ENCODE data around the gene PRPSAP2. TPM values are rescaled to one million over a fixed set of nuclear protein-coding genes. Genes with fewer than 3 reads are reported as not detected.

Gene PRPSAP2
- total RNA-seq, 2 donors from 2014 or later, result 19.5 to 23.2 TPM

GRCh38 chr17:18959845-18960240 is 101.9 kb downstream of the PRPSAP2 start:
- Histone ChIP-seq H3K4me1 (peaks cover 0 to 16% of the 10 kb centered on the region in 2 donors), H3K4me3 (no peak overlapping the region), H3K36me3 (no peaks in the 10 kb centered on the region), H3K9me3 (no peaks in the 10 kb centered on the region), H3K27me3 (no peaks in the 10 kb centered on the region), H3K27ac (no peak overlapping the region)
- DNase-seq (ENCODE audit: low spot score), result no peak
- no peak for TF ChIP-seq CTCF (IDR thresholded peaks at IDR 0.05)

GRCh38 chr17:18960241-18960665 is 102.3 kb downstream of the PRPSAP2 start:
- TF ChIP-seq CTCF (IDR thresholded peaks at IDR 0.05), result no peak
- Histone ChIP-seq H3K36me3 (no peaks in the 10 kb centered on the region), H3K27ac (no peak overlapping the region), H3K4me3 (no peak overlapping the region), H3K4me1 (peaks cover 0 to 16% of the 10 kb centered on the region in 2 donors), H3K9me3 (no peaks in the 10 kb centered on the region), H3K27me3 (no peaks in the 10 kb centered on the region)
- DNase-seq (ENCODE audit: low spot score), result no peak

GRCh38 chr17:18960803-18961511 is 103.0 kb downstream of the PRPSAP2 start:
- Histone ChIP-seq H3K4me3 (no peak overlapping the region), H3K4me1 (peaks cover 0 to 16% of the 10 kb centered on the region in 2 donors), H3K9me3 (no peaks in the 10 kb centered on the region), H3K27me3 (no peaks in the 10 kb centered on the region), H3K36me3 (no peaks in the 10 kb centered on the region), H3K27ac (no peak overlapping the region)
- TF ChIP-seq CTCF (IDR thresholded peaks at IDR 0.05), result peak; percentile 88 to 95
- peak; percentile 83 for DNase-seq (ENCODE audit: low spot score)

- peaks cover 0 to 17% of the 10 kb centered on the region in 2 donors for H3K4me1 ChIP-seq
- TF ChIP-seq CTCF (IDR thresholded peaks at IDR 0.05), result no peak
- H3K9me3 ChIP-seq, result no peaks in the 10 kb centered on the region
- H3K27me3 ChIP-seq, result no peaks in the 10 kb centered on the region
- H3K36me3 ChIP-seq, result no peaks in the 10 kb centered on the region
- DNase-seq (ENCODE audit: low spot score), result no peak
- no peak overlapping the region for H3K4me3 ChIP-seq
- peak overlapping the region in 1 of 2 donors; percentile 40 for H3K27ac ChIP-seq
Observed at GRCh38 chr17:18961634-18962493, 103.9 kb downstream of the PRPSAP2 start.

- Histone ChIP-seq H3K27ac (peak overlapping the region in 1 of 2 donors; percentile 40), H3K27me3 (no peaks in the 10 kb centered on the region), H3K36me3 (no peaks in the 10 kb centered on the region), H3K4me1 (peaks cover 0 to 22% of the 10 kb centered on the region in 2 donors), H3K9me3 (no peaks in the 10 kb centered on the region), H3K4me3 (no peak overlapping the region)
- TF ChIP-seq CTCF (IDR thresholded peaks at IDR 0.05), result no peak
- DNase-seq (ENCODE audit: low spot score), result no peak
Observed at GRCh38 chr17:18962494-18962815, 104.5 kb downstream of the PRPSAP2 start.

Data from right atrium auricular region (tissue), 2 donors.